SIG-M5 (cell line): ENCODE results near the gene SNAI1.
"Not testable (repeated sequence)": the region's sequence is repeated elsewhere in the genome, so short reads cannot be mapped to it uniquely, and the experiment has no call there.

Source experiments
- DNase-seq: peaks from one replicate; lab custom pipeline; 2025; lab: John Stamatoyannopoulos, UW

Gene SNAI1

GRCh38 chr20:49982346-49983122 lies at the start of gene SNAI1:
Gene SNAI1 (plus strand): TSS chr20:49982980. CDS start chr20:49983060, 80 bp downstream.
- no peak for DNase-seq

- no peak for DNase-seq
Observed at GRCh38 chr20:49935746-49936152, 47.0 kb upstream of the SNAI1 start.

DNA sequence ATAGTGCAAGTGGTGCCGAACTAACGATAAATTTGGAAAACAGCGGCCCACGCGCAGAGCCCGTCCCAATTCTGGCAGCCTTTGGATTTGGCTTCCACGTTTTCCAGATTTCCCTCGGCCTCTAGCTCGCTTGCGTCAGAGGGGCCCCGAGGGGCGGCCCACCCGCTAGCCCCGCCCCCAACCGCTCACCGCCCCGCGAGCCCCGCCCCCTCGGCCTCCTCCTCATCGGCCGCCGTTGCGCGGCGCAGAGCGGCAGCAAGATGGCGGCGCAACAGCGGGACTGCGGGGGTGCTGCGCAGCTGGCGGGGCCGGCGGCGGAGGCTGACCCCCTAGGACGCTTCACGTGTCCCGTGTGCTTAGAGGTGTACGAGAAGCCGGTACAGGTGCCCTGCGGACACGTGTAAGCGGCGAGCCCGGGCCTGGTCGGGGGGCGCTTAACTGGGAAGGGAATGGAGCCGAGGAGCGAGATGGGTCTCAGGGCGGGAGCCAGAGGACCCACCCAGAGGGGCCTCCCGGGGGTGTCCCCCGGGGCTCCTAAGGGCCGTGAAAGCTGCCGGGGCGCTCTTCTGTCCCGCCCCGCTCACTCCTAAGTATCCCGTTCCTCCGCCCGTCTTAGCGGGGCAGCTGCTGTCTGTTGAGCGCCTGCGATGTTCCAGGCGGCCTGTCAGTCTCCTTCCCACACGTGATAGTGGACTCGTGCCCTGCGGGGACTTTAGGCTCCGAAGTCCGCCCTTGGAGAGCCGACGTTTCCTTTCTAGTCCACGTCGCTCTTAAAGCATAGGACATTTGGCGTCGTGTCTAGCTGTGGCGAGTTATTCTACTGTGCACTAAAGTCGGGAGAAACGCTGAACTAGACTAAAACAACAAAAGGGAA lies 46.4 kb upstream of the SNAI1 start, which contains the start of gene RNF114:
Gene RNF114 (plus strand): TSS at position 245 of the 874 bp plus-strand sequence. CDS start 16 bp downstream, at position 261.
- DNase-seq = no peak

- no peak for DNase-seq
Observed at GRCh38 chr20:49937027-49937929, 45.5 kb upstream of the SNAI1 start.

- no peak for DNase-seq
Observed at GRCh38 chr20:49938173-49939163, 44.3 kb upstream of the SNAI1 start.

DNA sequence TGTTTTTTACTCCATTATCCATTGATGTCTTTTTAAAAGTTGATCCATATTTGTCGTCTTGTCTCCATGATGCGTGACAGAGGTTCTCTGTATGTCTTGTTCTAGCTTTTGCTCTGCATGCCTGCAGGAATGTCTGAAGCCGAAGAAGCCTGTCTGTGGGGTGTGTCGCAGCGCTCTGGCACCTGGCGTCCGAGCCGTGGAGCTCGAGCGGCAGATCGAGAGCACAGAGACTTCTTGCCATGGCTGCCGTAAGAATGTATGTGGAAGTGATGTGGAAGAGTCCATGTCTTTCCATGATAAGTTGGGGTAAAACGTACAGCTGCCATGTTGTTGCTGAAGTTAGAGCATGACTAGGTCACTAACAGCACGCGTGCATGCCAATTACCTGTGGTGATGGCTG lies 41.3 kb upstream of the SNAI1 start:
- no peak for DNase-seq

DNA sequence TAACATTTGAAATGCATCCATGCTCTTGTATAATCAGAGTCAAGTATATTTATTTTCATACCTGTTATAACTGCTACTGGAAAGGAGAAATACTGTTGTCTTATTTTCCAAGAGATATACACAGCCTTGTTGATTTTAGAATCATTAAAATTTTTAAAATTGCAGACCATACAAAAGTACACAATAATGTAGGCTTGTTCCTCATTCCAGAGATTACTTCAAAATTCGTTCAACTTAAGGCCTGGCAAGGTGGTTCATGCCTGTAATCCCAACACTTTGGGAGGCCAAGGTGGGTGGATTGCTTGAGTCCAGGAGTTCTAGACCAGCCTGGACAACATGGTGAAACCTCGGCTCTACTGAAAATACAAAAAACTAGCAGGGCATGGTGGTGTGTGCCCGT lies 40.5 kb upstream of the SNAI1 start:
- no peak for DNase-seq

DNA sequence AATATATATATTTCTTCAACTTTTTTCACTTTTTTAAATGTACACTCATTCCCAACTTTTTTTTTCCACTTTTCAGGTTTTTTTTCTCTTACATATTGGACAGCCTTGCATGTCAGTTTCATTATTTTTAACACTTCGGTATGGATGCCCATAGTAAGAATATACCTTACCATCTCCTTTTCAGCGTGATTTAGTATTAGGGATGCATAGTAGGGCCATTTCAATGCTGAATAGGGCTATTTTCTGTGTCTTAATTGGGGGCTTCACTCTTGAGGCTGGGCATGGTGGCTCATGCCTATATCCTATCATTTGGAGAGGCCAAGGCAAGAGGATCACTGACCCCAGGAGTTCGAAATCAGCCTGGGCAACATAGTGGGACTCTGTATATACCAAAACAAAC lies 39.8 kb upstream of the SNAI1 start:
- DNase-seq = no peak

DNA sequence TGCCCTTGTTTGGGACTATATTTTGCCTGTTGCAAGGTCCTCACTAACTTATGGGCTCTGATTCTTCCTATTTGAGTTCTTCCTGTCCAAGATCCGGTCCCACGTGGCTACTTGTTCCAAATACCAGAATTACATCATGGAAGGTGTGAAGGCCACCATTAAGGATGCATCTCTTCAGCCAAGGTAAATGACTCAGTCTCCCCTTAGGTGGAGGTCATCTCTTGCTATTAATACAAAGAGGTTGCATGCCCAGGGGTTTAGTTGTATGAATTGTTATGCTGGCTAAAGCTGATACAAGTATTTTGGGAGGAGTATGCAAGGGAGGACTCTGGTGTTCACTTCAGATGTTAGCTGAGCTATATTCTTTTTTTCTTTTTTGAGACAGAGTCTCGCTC lies 37.5 kb upstream of the SNAI1 start:
- DNase-seq = no peak

GRCh38 chr20:49945701-49946477 lies 36.9 kb upstream of the SNAI1 start:
- no peak for DNase-seq

DNA sequence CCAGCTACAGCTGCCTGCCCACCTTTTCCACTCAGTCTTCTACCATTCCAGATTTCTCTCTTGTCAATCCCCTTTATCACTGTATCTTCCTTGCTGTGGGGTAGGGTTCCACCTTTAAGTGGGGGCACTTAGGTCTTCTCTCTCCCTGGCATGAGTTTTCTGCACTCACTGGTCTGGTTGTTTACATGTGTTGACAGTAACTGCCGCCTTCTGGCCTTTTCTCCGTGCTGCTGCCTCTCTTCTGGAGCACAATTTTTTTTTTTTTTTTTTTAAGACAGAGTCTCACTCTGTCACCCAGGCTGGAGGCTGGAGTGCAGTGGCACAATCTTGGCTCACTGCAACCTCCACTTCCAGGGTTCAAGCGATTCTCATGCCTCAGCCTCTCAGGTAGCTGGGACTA lies 34.6 kb upstream of the SNAI1 start:
- DNase-seq = no peak

- DNase-seq = no peak
Observed at GRCh38 chr20:49948809-49949507, 33.8 kb upstream of the SNAI1 start.

DNA sequence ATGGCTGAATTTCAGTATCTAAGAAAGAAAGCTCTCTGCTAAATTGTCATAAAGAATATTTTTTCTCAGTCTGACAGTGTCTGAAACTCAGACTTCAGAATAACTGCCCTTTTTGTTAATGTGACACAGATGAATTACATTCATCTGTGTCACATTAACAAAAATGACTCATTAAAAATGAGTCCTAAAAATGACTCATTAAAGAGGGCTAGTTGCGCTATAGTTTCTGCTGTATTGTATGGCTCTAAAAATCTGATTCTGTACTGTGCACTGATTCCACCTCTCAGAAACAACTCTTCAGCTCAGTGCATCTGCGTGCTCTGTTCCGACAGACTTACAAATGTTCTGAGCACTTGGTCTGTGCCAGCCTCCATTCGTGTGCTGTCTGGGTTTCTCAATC lies 31.6 kb upstream of the SNAI1 start:
- no peak for DNase-seq

DNA sequence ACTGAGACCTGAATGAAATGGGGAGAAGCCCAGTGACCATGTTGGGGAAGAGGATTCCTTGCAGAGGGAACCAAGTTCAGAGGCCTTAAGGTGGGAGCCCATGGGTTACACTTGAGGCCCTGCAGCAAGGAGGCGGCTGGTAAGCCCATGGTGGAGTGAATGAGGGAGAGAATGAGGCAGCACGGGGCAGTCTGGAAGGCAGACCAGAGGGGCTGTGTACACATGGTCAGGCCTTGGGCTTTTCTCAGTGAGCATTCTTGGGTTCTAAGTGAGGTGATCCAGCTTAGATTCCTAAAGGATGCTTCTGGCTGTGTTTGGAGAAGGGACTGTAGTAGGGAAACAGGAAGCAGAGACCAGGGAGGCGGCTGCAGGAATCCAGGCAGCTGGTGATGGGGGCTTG lies 27.6 kb upstream of the SNAI1 start:
- no peak for DNase-seq

- DNase-seq = not testable (repeated sequence)
Observed at GRCh38 chr20:49955830-49956396, 26.9 kb upstream of the SNAI1 start.

DNA sequence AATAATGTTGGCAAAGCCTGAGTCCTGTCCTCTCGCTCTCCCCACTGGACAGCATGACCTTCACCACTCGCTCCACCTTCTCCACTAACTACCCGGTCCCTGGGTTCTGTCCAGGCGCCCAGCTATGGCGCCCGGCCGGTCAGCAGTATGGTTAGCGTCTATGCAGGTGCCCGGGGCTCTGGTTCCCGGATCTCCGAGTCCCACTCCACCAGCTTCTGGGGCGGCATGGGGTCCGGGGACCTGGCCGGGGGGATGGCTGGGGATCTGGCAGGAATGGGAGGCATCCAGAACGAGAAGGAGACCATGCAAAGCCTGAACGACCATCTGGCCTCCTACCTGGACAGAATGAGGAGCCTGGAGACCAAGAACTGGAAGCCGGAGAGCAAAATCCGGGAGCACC lies 26.1 kb upstream of the SNAI1 start:
- DNase-seq = no peak

DNA sequence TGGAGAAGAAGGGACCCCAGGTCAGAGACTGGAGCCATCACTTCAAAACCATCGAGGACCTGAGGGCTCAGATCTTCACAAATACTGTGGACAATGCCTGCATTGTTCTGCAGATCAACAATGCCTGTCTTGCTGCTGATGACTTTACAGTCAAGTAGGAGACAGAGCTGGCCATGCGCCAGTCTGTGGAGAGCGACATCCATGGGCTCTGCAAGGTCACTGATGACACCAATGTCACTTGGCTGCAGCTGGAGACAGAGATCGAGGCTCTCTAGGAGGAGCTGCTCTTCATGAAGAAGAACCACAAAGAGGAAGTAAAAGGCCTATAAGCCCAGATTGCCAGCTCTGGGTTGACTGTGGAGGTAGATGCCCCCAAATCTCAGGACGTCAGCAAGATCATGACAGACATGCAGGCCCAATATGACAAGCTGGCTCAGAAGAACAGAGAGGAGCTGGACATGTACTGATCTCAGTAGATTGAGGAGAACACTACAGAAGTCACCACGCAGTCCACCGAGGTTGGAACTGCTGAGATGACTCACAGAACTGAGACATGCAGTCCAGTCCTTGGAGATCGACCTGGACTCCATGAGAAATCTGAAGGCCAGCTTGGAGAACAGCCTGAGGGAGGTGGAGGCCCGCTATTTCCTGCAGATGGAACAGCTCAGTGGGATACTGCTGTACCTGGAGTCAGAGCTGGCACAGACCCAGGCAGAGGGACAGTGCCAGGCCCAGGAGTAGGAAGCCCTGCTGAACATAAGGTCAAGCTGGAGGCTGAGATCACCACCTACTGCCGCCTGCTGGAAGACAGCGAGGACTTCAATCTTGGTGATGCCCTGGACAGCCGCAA lies 25.5 kb upstream of the SNAI1 start:
- DNase-seq = not testable (repeated sequence)

GRCh38 chr20:49961413-49961812 lies 21.4 kb upstream of the SNAI1 start:
- no peak for DNase-seq
